HCT116 (cell line): ENCODE results near the gene FSIP2. TPM values are rescaled to one million over a fixed set of nuclear protein-coding genes. Genes with fewer than 3 reads are reported as not detected.

Source experiments
- ATAC-seq: fragments of 200-7000 bp; cut with Tn5 transposase; 2 replicates; pipeline ENCODE4 v1.9.1; 2020; ENCODE audit warnings: mild to moderate bottlenecking, moderate library complexity
- Bru-seq: library from RNA; stranded (reverse); fragments of 400-500 nt; gene quantifications from one replicate; lab custom pipeline; 2021; lab: Mats Ljungman, UMichigan
- BruChase-seq, 2 experiments: library from RNA; stranded (reverse); fragments of 400-500 nt; gene quantifications; one replicate each; lab custom pipeline; 2021; lab: Mats Ljungman, UMichigan
- BruUV-seq: library from RNA; stranded (reverse); fragments of 400-500 nt; replicated peaks from 2 replicates; lab custom pipeline; 2021; lab: Mats Ljungman, UMichigan
- CTCF ChIA-PET: fragments of 300-600 bp; sonication (Branson Sonifier 250); formaldehyde crosslinking; loops from one replicate; lab custom pipeline; 2021; ENCODE audit warnings: antibody characterized with exemption; lab: Charles Lee
- POLR2A ChIA-PET: fragments of 300-600, 350-600 bp; sonication (Branson Sonifier 250); formaldehyde crosslinking; loops from one replicate; lab custom pipeline; 2021; ENCODE audit warnings: antibody characterized with exemption; lab: Charles Lee
- RAD21 ChIA-PET, 2 experiments: fragments of 300-600 bp; sonication (Branson Sonifier 250); formaldehyde crosslinking; loops; one replicate each; lab custom pipeline; 2023; ENCODE audit warnings: low total read pairs in 2 of 2; ENCODE audit not compliant: uncharacterized antibody in 2 of 2, unreplicated experiment in 2 of 2, low non-redundant PET in 1 of 2; lab: Charles Lee
- DNase-seq: peaks from one replicate; pipeline ENCODE4 v3.0.0-alpha.2; 2010; ENCODE audit warnings: low read depth, low spot score
- H2AFZ ChIP-seq: fragments of 200-600 bp; shearing (Covaris generic), sonication (generic); 2 replicates; pipeline ENCODE4 v1.6.1; 2017; ENCODE audit warnings: low read depth, mixed run types, mixed read lengths, antibody characterized with exemption, low read length; ENCODE audit not compliant: poor library complexity, severe bottlenecking
- H3K27ac ChIP-seq: 2 replicates; pipeline ENCODE4 v1.5.1; 2012; ENCODE audit warnings: low read depth, low read length
- H3K27me3 ChIP-seq: fragments of 200-600 bp; sonication (generic); 2 replicates; pipeline ENCODE4 v1.6.1; 2016; ENCODE audit warnings: mixed run types, low read length, mixed read lengths; ENCODE audit not compliant: insufficient read depth
- H3K36me3 ChIP-seq, 2 experiments: fragments of 200-500 bp in 1 of 2; fragments of 200-600 bp in 1 of 2; sonication (Bioruptor generic) in 1 of 2; sonication (generic) in 1 of 2; 2 replicates each; pipeline versions ENCODE4 v1.5.1 to v1.6.1; 2014 to 2016; ENCODE audit warnings: low read length in 2 of 2, inconsistent platforms in 1 of 2, mixed read lengths in 1 of 2, mixed run types in 1 of 2; ENCODE audit not compliant: insufficient read depth in 2 of 2, control insufficient read depth in 1 of 2
- H3K4me1 ChIP-seq, 2 experiments: fragments of 200-600 bp in 1 of 2; sonication (generic) in 1 of 2; 2 replicates each; pipeline versions ENCODE4 v1.5.1 to v1.6.1; 2012 to 2017; ENCODE audit warnings: low read length in 2 of 2, inconsistent platforms in 1 of 2, mild to moderate bottlenecking in 1 of 2, mixed read lengths in 1 of 2, mixed run types in 1 of 2, moderate library complexity in 1 of 2; ENCODE audit not compliant: insufficient read depth in 2 of 2, control insufficient read depth in 1 of 2
- H3K4me2 ChIP-seq: fragments of 200-600 bp; sonication (generic); 2 replicates; pipeline ENCODE4 v1.6.1; 2017; ENCODE audit warnings: mixed run types, low read length, mixed read lengths
- H3K4me3 ChIP-seq, 2 experiments: fragments of 200-600 bp in 1 of 2; sonication (generic) in 1 of 2; replicated peaks in 1 of 2; 2 replicates each; pipeline ENCODE4 v1.5.1; 2011 to 2016; ENCODE audit warnings: low read length in 2 of 2, control low read depth in 1 of 2, low read depth in 1 of 2, mild to moderate bottlenecking in 1 of 2, mixed read lengths in 1 of 2, mixed run types in 1 of 2
- H3K79me2 ChIP-seq: fragments of 200-600 bp; sonication (generic); 2 replicates; pipeline ENCODE4 v1.6.1; 2017; ENCODE audit warnings: mild to moderate bottlenecking, mixed run types, low read length, moderate library complexity, mixed read lengths; ENCODE audit not compliant: insufficient read depth
- H3K9ac ChIP-seq: fragments of 200-600 bp; sonication (generic); 2 replicates; pipeline ENCODE4 v1.6.1; 2016; ENCODE audit warnings: low read length, mixed read lengths
- H3K9me2 ChIP-seq: fragments of 200-600 bp; sonication (generic), shearing (Covaris generic); 2 replicates; pipeline ENCODE4 v1.6.1; 2017; ENCODE audit warnings: mixed run types, mild to moderate bottlenecking, moderate library complexity; ENCODE audit not compliant: insufficient read depth
- H3K9me3 ChIP-seq, 2 experiments: fragments of 200-500 bp in 1 of 2; fragments of 200-600 bp in 1 of 2; sonication (Bioruptor generic) in 1 of 2; sonication (generic) in 1 of 2; 2 replicates each; pipeline ENCODE4 v1.6.1; 2014 to 2017; ENCODE audit warnings: low read length in 2 of 2, mixed read lengths in 2 of 2, inconsistent platforms in 1 of 2, low read depth in 1 of 2, mild to moderate bottlenecking in 1 of 2, mixed run types in 1 of 2, moderate library complexity in 1 of 2; ENCODE audit not compliant: control insufficient read depth in 1 of 2, insufficient read depth in 1 of 2
- H4K20me1 ChIP-seq: fragments of 200-600 bp; sonication (generic), shearing (Covaris generic); 2 replicates; pipeline ENCODE4 v1.6.1; 2017; ENCODE audit warnings: mixed run types, mild to moderate bottlenecking, moderate library complexity; ENCODE audit not compliant: insufficient read depth
- CBX3 ChIP-seq: IDR thresholded peaks from 2 replicates; pipeline ENCODE4 v1.6.1; 2012; ENCODE audit warnings: low read depth
- CEBPB ChIP-seq: IDR thresholded peaks from 2 replicates; pipeline ENCODE4 v1.6.1; 2012; ENCODE audit warnings: low read depth
- EGR1 ChIP-seq: IDR thresholded peaks from 2 replicates; pipeline ENCODE4 v1.6.1; 2012; ENCODE audit warnings: low read depth
- ELF1 ChIP-seq: IDR thresholded peaks from 2 replicates; pipeline ENCODE4 v1.6.1; 2012; ENCODE audit warnings: low read depth, borderline replicate concordance
- EZH2 ChIP-seq: fragments of 200-600 bp; sonication (generic); IDR thresholded peaks from 2 replicates; pipeline ENCODE4 v1.6.1; 2017; ENCODE audit warnings: antibody characterized with exemption, mixed run types
- FOSL1 ChIP-seq: IDR thresholded peaks from 2 replicates; pipeline ENCODE4 v1.6.1; 2012; ENCODE audit warnings: low read depth
- MAX ChIP-seq: IDR thresholded peaks from 2 replicates; pipeline ENCODE4 v1.6.1; 2012
- POLR2A ChIP-seq: IDR thresholded peaks from 2 replicates; pipeline ENCODE4 v1.7.0; 2011; ENCODE audit warnings: borderline replicate concordance; ENCODE audit not compliant: insufficient read depth, insufficient read length; ENCODE audit errors: extremely low read depth
- POLR2AphosphoS5 ChIP-seq: IDR thresholded peaks from 2 replicates; pipeline ENCODE4 v1.6.1; 2011; ENCODE audit warnings: mild to moderate bottlenecking, low read depth, low read length, moderate library complexity
- REST ChIP-seq: IDR thresholded peaks from 2 replicates; pipeline ENCODE4 v1.6.1; 2012; ENCODE audit warnings: low read depth
- SIN3A ChIP-seq: IDR thresholded peaks from 2 replicates; pipeline ENCODE4 v1.6.1; 2012; ENCODE audit warnings: low read depth
- SRF ChIP-seq: IDR thresholded peaks from 2 replicates; pipeline ENCODE4 v1.6.1; 2012; ENCODE audit warnings: low read depth
- TCF7L2 ChIP-seq: IDR thresholded peaks from 2 replicates; pipeline ENCODE4 v1.7.0; 2011; ENCODE audit warnings: borderline replicate concordance, inconsistent platforms; ENCODE audit not compliant: insufficient read depth, insufficient read length; ENCODE audit errors: extremely low read depth
- ZBTB33 ChIP-seq: IDR thresholded peaks from 2 replicates; pipeline ENCODE4 v1.6.1; 2011; ENCODE audit warnings: mild to moderate bottlenecking, low read length, moderate library complexity; ENCODE audit not compliant: insufficient replicate concordance; ENCODE audit errors: extremely low read depth
- ZFX ChIP-seq: fragments of 450-650 bp; IDR thresholded peaks from 2 replicates; pipeline ENCODE4 v1.6.1; 2017
- ZNF274 ChIP-seq: fragments of 200-500 bp; sonication (Bioruptor generic); IDR thresholded peaks from 2 replicates; pipeline ENCODE4 v1.6.1; 2014; ENCODE audit warnings: mild to moderate bottlenecking, low read depth, low read length, inconsistent platforms
- intact Hi-C: fragments of 100-400 bp; cut with micrococcal nuclease; formaldehyde crosslinking; loops from 2 replicates; pipeline ENCODE4 v1.10.0; 2022
- long read RNA-seq: library from polyadenylated mRNA; unstranded; transcript quantifications from one replicate; pipeline ENCODE4 v2.0.0, GENCODE V29; 2021; ENCODE audit not compliant: unreplicated experiment
- polyA plus RNA-seq: library from polyadenylated mRNA; unstranded; fragments of >200 nt; gene quantifications from 2 replicates; pipeline ENCODE4 v1.2.1, GENCODE V29; 2012; ENCODE audit warnings: missing spikeins
- total RNA-seq: library from RNA; stranded (reverse); gene quantifications from one replicate; pipeline ENCODE4 v1.2.1, GENCODE V29; 2021; ENCODE audit not compliant: unreplicated experiment
- TF ChIP-seq, protein P1 (sequence below), 3 experiments: fragments of 200-600 bp in 1 of 3; sonication (generic) in 1 of 3; IDR thresholded peaks in 2 of 3; conservative IDR thresholded peaks in 1 of 3; 2 replicates each; pipeline ENCODE4 v1.5.1; 2012 to 2017; ENCODE audit warnings: low read depth in 2 of 3, low read length in 2 of 3, antibody characterized with exemption in 1 of 3, borderline replicate concordance in 1 of 3, control low read depth in 1 of 3, mild to moderate bottlenecking in 1 of 3, mixed read lengths in 1 of 3, mixed run types in 1 of 3, moderate library complexity in 1 of 3; ENCODE audit not compliant: insufficient read depth in 1 of 3

The FSIP2 gene
- total RNA-seq, result not detected
- polyA plus RNA-seq, result 0.01 and 0.05 TPM in 2 replicates
- Bru-seq, nascent RNA, result not detected
- percentile 1 among the genes with signal in this experiment for BruChase-seq, experiment 1, labeled RNA remaining after a 6-hour chase
- percentile 2 among the genes with signal in this experiment for BruChase-seq, experiment 2, labeled RNA remaining after a 2-hour chase
- long read RNA-seq, result 0 reads

DNA sequence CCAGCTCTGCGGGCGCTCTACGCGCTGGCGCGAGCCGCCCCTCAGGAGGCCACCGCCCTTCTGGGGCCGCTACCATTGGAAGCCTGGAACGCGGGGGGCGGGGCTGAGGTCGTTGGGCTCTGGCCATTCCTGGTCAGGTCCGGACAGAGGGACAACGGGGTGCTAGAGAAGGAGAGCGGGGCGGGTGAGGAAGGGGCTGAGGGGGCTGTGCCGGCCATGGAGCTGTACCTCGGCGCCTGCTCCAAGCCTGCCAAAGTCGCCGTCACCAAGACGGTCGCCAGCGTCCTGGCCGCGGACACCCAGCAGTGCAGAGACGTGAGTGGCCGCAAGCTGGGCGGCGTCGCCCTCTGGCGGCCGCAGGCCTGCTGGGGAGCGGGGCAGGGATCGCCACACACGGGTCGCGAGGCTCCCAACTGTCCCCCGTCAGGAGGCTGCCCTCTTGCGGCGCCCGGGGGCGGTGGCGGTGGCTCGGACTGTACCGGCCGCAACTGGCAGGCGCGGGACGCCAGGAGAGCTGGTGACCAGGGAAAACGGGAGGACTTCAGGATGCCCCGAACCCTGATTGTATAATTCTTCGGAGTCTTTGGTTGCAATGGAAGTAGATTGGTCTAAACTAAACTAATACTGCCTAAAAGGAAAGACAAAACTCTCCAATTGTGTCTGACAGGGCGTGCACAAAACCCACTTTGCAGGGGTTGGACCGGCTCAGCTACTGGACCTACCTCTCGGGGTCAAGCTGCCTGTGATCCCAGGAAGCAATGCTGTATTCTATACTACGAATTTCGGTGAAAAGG is at the start of gene FSIP2:
TSS of gene FSIP2 (plus strand) at position 126 of the 794 bp plus-strand sequence. CDS start at position 217, 91 bp downstream.
- Histone ChIP-seq H3K79me2 (no peaks in the 10 kb centered on the region), H3K9me3 (no peaks in the 10 kb centered on the region), H3K9ac (no peak within 1 kb of the TSS), H3K27me3 (no peaks in the 10 kb centered on the region), H2AFZ (no peak within 1 kb of the TSS), H3K36me3 (no peaks in the 10 kb centered on the region), H4K20me1 (no peaks in the 10 kb centered on the region), H3K4me2 (no peak within 1 kb of the TSS), H3K4me1 (no peaks in the 10 kb centered on the region), H3K9me2 (no peaks in the 10 kb centered on the region), H3K27ac (no peak within 1 kb of the TSS), H3K4me3 (no peak within 1 kb of the TSS)
- ATAC-seq, result no peak
- intact Hi-C loops, result no loop called here
- CTCF ChIA-PET, result no interaction called here
- POLR2A ChIA-PET, result no interaction called here
- TF ChIP-seq POLR2A, result no peak
- TF ChIP-seq SRF, result no peak
- no peak for TF ChIP-seq ZFX
- no peak for TF ChIP-seq FOSL1
- no peak for TF ChIP-seq EGR1
- TF ChIP-seq TCF7L2, result no peak
- no peak for TF ChIP-seq CEBPB
- TF ChIP-seq, protein P1, sequence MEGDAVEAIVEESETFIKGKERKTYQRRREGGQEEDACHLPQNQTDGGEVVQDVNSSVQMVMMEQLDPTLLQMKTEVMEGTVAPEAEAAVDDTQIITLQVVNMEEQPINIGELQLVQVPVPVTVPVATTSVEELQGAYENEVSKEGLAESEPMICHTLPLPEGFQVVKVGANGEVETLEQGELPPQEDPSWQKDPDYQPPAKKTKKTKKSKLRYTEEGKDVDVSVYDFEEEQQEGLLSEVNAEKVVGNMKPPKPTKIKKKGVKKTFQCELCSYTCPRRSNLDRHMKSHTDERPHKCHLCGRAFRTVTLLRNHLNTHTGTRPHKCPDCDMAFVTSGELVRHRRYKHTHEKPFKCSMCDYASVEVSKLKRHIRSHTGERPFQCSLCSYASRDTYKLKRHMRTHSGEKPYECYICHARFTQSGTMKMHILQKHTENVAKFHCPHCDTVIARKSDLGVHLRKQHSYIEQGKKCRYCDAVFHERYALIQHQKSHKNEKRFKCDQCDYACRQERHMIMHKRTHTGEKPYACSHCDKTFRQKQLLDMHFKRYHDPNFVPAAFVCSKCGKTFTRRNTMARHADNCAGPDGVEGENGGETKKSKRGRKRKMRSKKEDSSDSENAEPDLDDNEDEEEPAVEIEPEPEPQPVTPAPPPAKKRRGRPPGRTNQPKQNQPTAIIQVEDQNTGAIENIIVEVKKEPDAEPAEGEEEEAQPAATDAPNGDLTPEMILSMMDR (IDR thresholded peaks at IDR 0.05 in 2 of 3, conservative IDR thresholded peaks at IDR 0.05 in 1 of 3; ENCODE audit: borderline replicate concordance in 1 of 3, insufficient read depth in 1 of 3, low read depth in 2 of 3, low read length in 2 of 3), result no peak
- TF ChIP-seq POLR2AphosphoS5, result no peak
- no peak for TF ChIP-seq SIN3A
- no peak for TF ChIP-seq ZBTB33
- no peak for TF ChIP-seq ELF1
- TF ChIP-seq REST, result no peak
- TF ChIP-seq EZH2, result no peak
- TF ChIP-seq CBX3, result no peak
- no peak for TF ChIP-seq ZNF274
- TF ChIP-seq MAX, result no peak
- DNase-seq, result no peak
- no TSS peak for BruUV-seq
- RAD21 ChIA-PET, result no interaction called here
